22Rv1 (cell line): ENCODE data around the gene RNPEP.

Source experiments
- ZFX ChIP-seq: fragments of 450-650 bp; IDR thresholded peaks from 2 replicates; pipeline ENCODE4 v1.6.1; 2017; ENCODE audit warnings: antibody characterized with exemption, borderline replicate concordance
- TF ChIP-seq, protein P1 (sequence below): fragments of 450-650 bp; IDR thresholded peaks from 2 replicates; pipeline ENCODE4 v1.5.1; 2017; ENCODE audit warnings: mild to moderate bottlenecking

DNA sequence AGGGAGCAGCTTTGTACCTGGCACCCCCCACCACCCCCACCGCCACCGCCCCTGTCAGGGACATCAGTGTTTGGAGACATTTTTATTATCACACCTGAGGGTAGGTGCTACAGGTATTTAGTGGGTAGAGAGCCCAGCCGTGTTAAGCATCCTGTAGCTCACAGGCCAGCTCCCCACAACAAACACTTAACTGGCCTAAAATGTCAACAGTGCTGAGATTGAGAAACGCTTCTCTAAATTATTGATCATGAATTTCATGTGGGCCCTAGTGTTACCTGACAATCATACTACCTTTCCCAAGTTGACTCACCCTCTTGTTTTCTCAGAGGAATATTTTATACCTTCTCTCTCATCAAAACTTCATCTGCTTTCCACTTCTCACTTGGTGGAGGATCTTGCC, 49.3 kb downstream of the RNPEP start:
- TF ChIP-seq, protein P1, sequence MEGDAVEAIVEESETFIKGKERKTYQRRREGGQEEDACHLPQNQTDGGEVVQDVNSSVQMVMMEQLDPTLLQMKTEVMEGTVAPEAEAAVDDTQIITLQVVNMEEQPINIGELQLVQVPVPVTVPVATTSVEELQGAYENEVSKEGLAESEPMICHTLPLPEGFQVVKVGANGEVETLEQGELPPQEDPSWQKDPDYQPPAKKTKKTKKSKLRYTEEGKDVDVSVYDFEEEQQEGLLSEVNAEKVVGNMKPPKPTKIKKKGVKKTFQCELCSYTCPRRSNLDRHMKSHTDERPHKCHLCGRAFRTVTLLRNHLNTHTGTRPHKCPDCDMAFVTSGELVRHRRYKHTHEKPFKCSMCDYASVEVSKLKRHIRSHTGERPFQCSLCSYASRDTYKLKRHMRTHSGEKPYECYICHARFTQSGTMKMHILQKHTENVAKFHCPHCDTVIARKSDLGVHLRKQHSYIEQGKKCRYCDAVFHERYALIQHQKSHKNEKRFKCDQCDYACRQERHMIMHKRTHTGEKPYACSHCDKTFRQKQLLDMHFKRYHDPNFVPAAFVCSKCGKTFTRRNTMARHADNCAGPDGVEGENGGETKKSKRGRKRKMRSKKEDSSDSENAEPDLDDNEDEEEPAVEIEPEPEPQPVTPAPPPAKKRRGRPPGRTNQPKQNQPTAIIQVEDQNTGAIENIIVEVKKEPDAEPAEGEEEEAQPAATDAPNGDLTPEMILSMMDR, result no peak
- TF ChIP-seq ZFX, result no peak
